GM18520 (cell line): ENCODE results near the gene TCTA.
A peak's percentile ranks its signal among the peaks of the same experiment; 100 is the strongest.

Experiments
- ATAC-seq: cut with Tn5 transposase; IDR thresholded peaks from one replicate; pipeline ENCODE4 v1.9.1; 2021; ENCODE audit not compliant: unreplicated experiment

The TCTA gene

DNA sequence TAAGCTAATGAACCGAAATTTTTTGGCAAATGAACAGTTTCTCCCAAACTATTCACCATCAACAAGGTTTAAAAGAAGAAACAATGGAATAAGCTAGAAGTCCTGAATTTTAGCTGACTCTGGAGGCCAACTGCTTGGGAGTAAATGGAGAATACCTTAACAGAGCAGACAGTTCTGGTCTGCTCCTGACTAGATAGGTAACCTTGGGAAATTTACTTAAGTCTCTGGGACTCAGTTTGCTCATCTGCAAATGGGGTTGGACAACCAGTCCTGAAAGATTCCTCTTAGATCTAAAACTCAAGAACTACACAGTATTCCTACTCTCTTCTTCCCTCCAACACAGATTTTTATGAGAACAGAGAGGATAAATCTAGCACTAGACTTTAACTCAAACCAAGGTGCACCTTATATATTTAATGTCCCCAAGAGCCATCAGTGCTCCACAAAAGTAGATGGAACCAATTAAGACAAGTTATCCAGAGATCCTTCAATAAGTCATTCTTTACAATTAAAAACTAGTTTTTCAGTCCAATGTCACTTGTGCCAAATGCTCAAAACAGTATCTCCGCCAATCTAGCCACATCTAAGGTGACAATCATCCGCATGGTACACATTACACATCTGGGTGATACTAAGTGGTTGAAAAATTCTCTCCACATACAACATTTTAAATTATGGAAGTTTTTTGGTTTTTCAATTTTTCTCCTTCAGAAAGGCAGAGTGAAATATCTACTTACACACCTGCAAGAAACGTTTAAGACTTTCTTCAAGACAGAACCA lies 2.0 kb upstream of the TCTA start:
- ATAC-seq: no peak

- no peak for ATAC-seq
These were observed 1.2 kb upstream of the TCTA start for GRCh38 chr3:49410846-49411534.

DNA sequence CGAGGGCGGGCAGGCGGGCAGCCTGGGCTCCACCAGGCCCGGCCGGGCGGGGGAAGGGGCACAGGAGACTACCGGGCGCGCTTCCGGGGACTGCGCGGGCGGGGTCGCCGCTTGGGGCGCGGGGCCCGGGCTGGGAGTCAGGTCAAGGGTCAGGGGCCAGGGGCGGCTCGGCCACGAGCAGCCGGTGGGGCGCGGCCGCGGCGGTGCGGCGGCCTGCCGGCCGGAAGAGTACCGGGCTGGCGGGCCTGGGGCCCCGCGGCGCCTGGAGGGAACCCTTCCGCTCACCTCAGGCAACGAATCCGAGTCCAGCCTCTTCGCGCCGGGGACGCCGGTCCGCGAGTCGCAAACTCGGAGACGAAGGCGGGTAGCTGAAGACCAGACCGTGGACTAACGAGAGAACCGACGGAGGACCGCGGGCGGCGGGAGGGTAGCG lies 672 bp upstream of the TCTA start:
- ATAC-seq: peak; percentile 23

DNA sequence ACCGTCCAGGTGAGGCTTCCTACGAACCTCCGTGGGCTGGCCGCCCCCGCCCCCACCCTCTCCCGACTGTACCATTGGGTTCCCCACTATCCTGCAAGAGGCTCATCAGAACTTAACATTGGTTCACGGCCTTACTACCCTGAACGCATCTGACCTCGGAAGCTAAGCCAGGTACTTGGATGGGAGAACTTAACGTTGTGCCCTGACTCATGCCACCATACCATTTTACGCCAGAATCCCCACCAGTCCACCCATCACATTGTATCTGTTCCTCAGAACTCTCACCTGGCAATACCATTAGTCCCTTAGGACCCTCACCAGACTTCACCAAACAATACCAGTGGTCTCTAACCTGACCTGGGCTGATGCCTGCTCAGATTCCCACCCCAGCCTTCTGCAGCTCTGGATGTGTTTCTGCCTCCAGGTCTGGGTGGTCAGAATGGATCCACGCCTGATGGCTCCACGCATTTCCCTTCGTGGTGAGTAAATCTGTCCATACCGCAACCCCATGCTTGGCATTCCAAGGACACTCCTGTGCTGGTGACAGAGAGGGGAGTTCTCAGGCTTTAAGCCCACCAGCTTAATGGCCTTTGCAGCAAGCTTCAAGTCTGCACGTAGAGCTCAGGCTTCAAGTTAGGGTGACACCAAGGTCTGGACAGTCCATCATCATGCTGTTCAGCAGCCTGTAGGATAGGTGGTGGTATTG lies 562 bp downstream of the TCTA start:
- no peak for ATAC-seq

DNA sequence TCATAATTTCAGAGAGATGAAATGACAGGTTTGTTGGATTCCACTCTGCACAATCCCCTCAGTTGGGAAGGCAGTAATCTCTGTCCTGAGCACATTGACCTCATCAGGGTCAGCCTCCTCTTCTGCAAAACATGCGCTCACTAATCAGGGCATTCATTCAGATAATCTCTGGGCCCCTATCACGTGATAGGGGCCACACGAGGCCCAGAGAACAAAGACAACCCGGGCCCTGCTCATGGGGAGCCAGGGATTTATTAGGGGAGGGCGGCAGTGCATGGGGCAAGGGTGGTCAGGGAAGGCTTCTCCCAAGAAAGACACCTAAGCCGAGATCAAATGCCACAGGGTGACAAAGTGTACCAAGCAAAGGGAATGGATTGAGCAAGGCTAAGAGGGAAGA lies 1.1 kb downstream of the TCTA start:
- ATAC-seq: no peak

GRCh38 chr3:49414753-49415152 lies 2.5 kb downstream of the TCTA start:
- ATAC-seq: no peak

- no peak for ATAC-seq
These were observed 3.8 kb downstream of the TCTA start for GRCh38 chr3:49415931-49416601.

DNA sequence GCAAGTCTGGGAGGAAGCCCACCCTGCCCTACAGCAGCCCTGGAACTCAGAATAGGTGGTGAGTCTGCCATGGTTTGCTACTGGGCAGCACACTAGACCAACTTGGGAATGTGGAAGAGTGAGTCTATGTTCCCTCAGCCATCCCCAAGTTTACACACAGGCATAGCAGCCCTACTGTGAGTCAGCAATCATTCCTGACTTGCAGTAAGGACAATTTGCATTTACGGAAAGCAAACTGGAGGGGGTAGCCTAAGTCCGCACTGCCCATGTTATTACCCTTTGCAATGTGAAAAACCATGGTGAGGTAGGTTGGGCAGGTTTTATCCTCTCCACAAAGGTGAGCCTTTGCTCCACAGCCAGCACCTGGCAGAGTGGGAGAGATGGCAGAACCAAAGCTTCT lies 4.6 kb downstream of the TCTA start:
- no peak for ATAC-seq

GRCh38 chr3:49417516-49418120 lies 5.4 kb downstream of the TCTA start:
- ATAC-seq: no peak

DNA sequence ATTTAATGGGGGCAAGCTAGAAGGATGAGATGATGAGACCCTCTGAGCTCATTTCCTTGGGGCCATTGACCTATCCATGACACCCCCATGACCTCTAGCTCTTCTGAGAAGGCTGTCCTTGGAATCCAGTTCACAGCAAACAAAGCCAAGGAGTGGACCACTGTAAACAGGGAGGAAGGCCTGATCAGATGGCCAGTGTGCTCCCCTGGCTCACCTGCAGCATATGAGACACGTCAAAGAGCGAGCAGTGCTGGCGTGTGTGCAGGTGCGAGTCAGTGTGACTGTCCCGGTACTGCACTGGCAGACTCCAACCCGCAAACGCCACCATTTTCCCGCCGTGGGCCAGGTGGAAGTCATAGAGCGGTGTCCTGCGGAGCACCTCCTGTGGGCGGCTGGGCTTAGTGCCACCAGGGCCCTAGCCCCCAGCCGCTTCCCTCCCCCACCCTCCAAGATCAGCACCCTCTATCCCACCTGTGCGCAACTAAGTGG lies 9.7 kb downstream of the TCTA start:
- no peak for ATAC-seq

- ATAC-seq: no peak
These were observed 10.4 kb downstream of the TCTA start, which contains the start of gene AMT for GRCh38 chr3:49422379-49423248. Gene AMT (minus strand): TSS chr3:49422473. CDS start chr3:49422450, 23 bp downstream.

DNA sequence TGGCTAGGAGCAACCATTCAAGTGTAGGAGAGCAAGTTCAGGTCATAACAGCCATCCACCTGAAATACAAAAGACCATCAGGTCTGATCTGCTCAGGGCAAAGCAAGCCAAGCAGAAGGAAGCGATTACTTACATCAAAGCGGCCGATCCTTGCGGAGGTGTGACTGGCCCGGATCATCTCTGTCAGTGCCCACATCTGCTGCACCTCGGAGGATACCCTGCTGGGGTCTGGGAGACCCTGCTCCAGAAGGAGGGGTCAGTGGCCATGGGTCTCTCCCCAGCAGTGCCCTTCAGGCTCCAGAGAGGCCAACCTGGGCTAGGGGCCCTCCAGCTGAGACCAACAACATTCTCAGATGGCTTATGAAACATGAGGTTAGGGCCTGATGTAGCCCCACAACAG lies 12.6 kb downstream of the TCTA start:
- ATAC-seq: no peak

DNA sequence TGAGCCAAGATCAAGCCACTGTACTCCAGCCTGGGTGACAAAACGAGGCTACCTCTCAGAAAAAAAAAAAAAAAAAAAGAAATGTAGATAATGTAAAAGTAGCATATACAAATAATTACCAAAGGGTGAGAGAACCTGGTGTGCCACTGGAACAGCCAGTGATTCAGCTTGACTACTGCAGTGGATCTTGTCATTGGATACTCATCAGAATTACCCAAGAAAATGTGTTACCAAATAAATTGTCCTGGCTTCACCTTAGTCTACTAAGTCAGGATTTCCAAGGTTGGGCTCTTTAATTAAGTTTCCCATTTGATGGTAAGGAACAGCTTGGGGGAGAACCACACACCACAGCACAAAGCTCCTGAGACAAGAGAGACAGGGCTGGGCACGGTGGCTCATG lies 15.4 kb downstream of the TCTA start:
- no peak for ATAC-seq

- ATAC-seq: no peak
These were observed 16.5 kb downstream of the TCTA start for GRCh38 chr3:49428752-49429080.

GRCh38 chr3:49434731-49435130 lies 22.5 kb downstream of the TCTA start:
- no peak for ATAC-seq

- no peak for ATAC-seq
These were observed 33.2 kb downstream of the TCTA start for GRCh38 chr3:49445391-49445790.

DNA sequence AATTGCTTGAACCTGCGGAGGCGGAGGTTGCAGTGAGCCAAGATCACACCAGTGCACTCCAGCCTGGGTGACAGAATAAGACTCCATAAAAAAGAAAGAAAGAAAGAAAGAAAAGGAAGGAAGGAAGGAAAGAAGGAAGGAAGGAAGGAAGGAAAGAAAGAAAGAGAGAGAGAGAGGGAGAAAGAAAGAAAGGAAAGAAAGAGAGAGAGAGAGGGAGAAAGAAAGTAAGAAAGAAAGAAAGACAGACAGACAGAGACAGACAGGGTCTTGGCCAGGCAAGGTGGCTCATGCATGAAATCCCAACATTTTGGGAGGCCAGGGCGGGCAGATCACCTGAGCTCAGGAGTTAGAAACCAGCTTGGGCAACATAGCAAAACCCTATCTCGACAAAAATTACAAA lies 41.4 kb downstream of the TCTA start:
- ATAC-seq: no peak

- ATAC-seq: no peak
These were observed 42.2 kb downstream of the TCTA start for GRCh38 chr3:49454458-49454857.

DNA sequence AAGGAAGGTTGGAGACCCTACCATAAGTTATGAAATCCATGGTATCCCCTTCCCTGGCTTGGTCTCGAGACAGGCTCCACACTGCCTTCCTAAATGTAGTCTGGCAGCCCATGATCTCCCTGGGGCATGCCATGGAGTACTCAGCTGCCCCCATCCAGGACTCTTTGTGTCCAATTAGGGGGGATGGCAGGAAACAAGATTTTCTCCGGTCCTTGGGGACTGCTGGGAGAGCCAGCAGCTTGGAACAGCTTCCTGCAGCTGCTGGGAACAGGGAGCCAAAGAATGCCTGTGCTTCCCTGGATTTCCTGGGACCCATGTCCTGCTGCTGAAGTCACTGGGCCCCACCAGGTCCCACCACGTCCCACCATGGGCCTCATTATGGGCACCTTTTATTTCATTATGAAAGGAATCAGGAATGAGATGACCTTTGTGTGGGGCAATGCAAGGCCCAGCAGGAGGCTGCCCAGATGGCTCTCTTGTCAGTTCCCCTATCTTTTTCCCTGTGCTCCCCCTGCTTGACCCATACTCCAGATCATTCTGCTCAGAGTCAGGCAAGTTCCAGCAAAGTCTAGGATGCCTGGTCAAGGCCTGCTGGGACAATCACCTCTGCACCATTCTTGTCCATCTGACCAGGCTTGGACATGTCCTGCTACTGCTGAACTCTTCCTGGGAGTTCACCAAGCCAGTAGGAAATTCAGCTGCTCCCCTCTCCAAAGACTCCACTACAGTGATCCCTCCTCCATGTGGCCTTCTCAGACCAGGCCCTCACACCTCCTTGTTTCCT lies 42.9 kb downstream of the TCTA start:
- no peak for ATAC-seq
